Measurements from ENCODE around the gene GNB1.
A peak's percentile ranks its signal among the peaks of the same experiment; 100 is the strongest.
"Not testable (repeated sequence)": the region's sequence is repeated elsewhere in the genome, so short reads cannot be mapped to it uniquely, and the experiment has no call there.

The GNB1 gene

DNA sequence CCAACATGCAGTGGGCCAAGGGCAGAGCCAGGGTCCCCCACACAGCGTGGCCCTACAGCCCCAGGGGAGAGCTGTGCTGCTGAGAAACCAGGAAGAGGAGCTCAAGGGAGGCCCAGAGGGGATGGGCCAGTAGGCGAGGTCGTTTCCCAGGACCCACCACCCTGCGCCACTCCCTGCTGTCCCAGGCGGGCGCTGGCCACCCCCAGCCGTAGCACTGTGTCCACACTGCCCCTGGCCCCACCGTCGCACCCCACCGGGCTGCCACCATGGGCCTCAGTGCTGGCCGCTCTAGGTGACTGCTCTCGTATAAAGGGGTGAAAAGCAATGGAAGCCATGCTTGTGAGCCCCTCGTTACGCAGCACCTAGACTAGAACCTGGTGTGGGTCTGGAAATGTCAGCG, 135.0 kb downstream of the GNB1 start:
- Histone ChIP-seq H3K4me1 (peaks cover 31% of the 10 kb centered on the region), H3K9me3 (no peaks in the 10 kb centered on the region), H3K27me3 (no peaks in the 10 kb centered on the region), H3K4me2 (no peak overlapping the region), H3K36me3 (peaks cover 89% of the 10 kb centered on the region), H3K27ac (no peak overlapping the region), H3K9ac (no peak overlapping the region), H4K20me1 (peaks cover 64% of the 10 kb centered on the region), H3K4me3 (no peak overlapping the region)
- TF ChIP-seq Cebpa-rat (IDR thresholded peaks at IDR 0.05), result no peak

- no peaks in the 10 kb centered on the region for H3K9me3 ChIP-seq
- H4K20me1 ChIP-seq, result peaks cover 59% of the 10 kb centered on the region
- H3K27me3 ChIP-seq, result no peaks in the 10 kb centered on the region
- no peak overlapping the region for H3K4me3 ChIP-seq
- peaks cover 85% of the 10 kb centered on the region for H3K36me3 ChIP-seq
- H3K9ac ChIP-seq, result no peak overlapping the region
- H3K4me2 ChIP-seq, result no peak overlapping the region
- peaks cover 26% of the 10 kb centered on the region for H3K4me1 ChIP-seq
- no peak for TF ChIP-seq Cebpa-rat (IDR thresholded peaks at IDR 0.05)
- H3K27ac ChIP-seq, result no peak overlapping the region
Measured at GRCh38 chr1:1755426-1755825, 135.5 kb downstream of the GNB1 start.

DNA sequence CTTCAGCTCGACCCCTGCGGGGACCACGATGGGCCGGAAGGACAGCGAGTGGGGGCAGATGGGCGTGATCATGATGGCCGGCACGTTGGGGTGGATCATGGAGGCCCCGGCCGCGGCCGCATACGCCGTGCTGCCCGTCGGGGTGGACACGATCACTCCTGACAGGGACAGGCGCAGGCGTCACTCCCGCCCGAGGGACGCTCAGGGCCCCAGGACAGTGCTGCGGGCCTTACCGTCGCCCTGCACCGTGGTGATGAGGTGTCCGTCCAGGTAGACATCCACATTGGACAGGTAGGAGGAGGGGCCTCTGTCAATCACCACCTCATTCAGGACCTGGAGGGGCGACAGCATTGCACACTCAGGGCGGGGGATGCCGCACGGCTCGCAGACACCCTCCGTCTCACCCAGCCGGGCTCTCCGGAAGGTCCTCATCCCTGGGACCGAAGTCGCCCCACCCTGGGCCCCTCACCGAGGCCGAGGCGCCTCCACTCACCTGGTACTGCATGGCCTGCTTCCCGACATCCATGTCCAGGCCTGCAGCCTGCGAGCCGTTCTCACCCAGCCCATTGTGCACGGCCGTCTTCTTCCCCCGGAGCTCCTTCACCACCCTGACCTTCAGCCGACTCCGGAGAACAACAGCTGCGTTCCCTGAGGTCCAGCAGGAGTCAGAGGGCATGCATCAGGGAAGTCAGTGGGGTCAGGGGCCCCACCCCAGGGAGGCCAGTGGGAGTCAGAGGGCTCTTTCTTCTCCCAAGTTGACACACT, 136.7 kb downstream of the GNB1 start:
- Histone ChIP-seq H3K4me3 (no peak overlapping the region), H3K9ac (no peak overlapping the region), H4K20me1 (peaks cover 47% of the 10 kb centered on the region), H3K4me2 (no peak overlapping the region), H3K27me3 (no peaks in the 10 kb centered on the region), H3K4me1 (peaks cover 15% of the 10 kb centered on the region), H3K27ac (no peak overlapping the region), H3K36me3 (peaks cover 73% of the 10 kb centered on the region), H3K9me3 (no peaks in the 10 kb centered on the region)
- TF ChIP-seq Cebpa-rat (IDR thresholded peaks at IDR 0.05), result no peak

- H3K27ac ChIP-seq, result no peak overlapping the region
- no peaks in the 10 kb centered on the region for H3K9me3 ChIP-seq
- peaks cover 15% of the 10 kb centered on the region for H3K4me1 ChIP-seq
- no peak overlapping the region for H3K4me2 ChIP-seq
- H3K36me3 ChIP-seq, result peaks cover 66% of the 10 kb centered on the region
- no peak for TF ChIP-seq Cebpa-rat (IDR thresholded peaks at IDR 0.05)
- H3K27me3 ChIP-seq, result no peaks in the 10 kb centered on the region
- H4K20me1 ChIP-seq, result peaks cover 41% of the 10 kb centered on the region
- no peak overlapping the region for H3K9ac ChIP-seq
- no peak overlapping the region for H3K4me3 ChIP-seq
Measured at GRCh38 chr1:1753607-1754005, 137.3 kb downstream of the GNB1 start.

DNA sequence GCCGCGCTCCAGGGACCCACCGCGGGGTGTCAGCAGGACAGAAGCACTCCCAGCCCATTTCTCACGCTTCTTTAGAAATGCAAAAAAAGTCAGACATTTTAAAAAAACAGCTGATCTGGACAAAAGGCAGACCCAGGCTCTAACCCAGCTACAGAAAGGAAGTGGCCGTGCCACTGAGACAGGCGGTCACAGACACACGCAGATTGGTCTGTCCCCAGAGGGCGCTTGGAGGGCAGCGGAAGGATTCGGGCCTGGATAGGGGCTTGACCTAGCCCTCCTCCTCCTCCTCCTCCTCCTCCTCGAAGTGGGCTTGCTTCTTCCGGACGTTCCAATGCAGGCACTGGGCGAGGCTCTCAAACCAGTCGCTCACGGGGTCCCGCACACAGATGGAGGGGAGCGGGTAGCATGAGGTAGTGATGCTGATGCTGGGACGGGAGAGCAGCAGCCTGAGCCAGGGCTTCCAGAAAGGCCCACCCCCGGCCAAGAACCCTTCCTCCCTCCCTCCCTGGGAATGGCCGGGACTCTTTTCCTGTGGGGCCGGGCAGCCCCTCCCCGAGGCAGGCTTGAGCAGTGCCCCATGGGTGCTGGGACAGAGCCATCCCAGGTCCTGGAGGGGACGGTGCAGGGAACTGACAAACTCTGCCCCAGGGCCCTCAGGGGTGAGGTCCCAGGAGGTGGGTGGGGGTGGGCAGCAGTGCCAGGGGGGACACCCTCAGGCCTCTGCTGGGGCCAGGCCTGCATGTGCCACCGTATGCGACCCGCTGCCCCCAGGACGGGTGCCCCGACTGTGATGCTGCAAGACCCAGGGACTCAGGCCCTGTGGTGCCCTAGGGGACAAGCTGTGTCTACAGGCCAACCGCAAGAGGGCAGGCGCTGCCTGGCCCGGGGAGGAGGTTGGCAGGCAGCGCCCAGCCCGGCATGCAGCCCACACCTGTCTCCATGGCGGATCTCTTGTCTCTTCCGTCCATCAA, 138.0 kb downstream of the GNB1 start:
- Histone ChIP-seq H3K27me3 (no peaks in the 10 kb centered on the region), H3K9me3 (no peaks in the 10 kb centered on the region), H3K4me1 (peaks cover 10% of the 10 kb centered on the region), H4K20me1 (peaks cover 34% of the 10 kb centered on the region), H3K27ac (no peak overlapping the region), H3K36me3 (peaks cover 59% of the 10 kb centered on the region), H3K4me2 (no peak overlapping the region), H3K4me3 (no peak overlapping the region), H3K9ac (no peak overlapping the region)
- TF ChIP-seq Cebpa-rat (IDR thresholded peaks at IDR 0.05), result no peak

DNA sequence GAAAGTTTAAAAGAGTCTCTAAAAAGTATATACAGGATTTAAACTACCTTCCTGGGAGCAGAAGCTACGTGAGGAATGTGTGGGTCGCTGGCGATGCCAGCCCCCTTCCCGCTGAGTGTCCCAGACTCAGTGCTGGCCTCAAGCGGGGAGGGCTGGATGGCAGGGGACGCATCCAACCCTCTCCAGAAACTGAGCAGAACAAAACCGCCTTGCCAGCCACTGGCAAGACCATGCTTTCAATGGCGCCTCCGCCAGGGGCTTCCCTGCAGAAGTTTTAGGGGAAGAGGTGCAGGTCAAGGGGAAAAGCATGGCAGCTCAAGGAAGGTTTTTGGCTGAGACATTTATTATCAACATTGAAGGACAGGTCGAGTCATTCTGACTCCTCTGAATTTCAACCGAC, 138.7 kb downstream of the GNB1 start:
- Histone ChIP-seq H3K4me2 (no peak overlapping the region), H3K9me3 (no peaks in the 10 kb centered on the region), H3K36me3 (peaks cover 52% of the 10 kb centered on the region), H3K9ac (no peak overlapping the region), H4K20me1 (peaks cover 27% of the 10 kb centered on the region), H3K27ac (no peak overlapping the region), H3K27me3 (no peaks in the 10 kb centered on the region), H3K4me1 (peaks cover 8% of the 10 kb centered on the region), H3K4me3 (no peak overlapping the region)
- no peak for TF ChIP-seq Cebpa-rat (IDR thresholded peaks at IDR 0.05)

DNA sequence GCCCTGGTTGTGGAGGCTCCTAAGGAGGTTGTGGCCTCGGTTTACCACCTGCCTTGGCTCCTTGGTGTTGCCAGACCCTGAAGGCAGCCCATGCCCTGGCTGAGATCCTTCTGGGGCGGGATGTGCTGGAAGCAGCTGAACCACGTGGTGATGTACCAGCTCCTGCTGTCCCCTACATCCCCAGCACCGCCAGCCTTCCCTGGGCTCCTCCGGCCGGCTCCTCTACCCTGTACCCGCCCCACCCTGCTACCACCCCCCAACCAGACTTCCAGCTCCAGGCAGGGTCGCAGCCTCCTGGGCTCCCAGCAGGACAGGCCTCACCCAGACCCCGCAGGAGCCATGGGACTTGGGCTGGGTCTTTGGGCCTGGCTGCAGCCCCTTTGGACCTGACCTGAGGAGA, 140.9 kb downstream of the GNB1 start:
- H3K4me1 ChIP-seq, H3K9me3 ChIP-seq, H3K27me3 ChIP-seq, H3K4me3 ChIP-seq, H3K27ac ChIP-seq, H3K9ac ChIP-seq, H3K4me2 ChIP-seq: not testable (repeated sequence)
- Histone ChIP-seq H3K36me3 (peaks cover 30% of the 10 kb centered on the region), H4K20me1 (peaks cover 14% of the 10 kb centered on the region)

DNA sequence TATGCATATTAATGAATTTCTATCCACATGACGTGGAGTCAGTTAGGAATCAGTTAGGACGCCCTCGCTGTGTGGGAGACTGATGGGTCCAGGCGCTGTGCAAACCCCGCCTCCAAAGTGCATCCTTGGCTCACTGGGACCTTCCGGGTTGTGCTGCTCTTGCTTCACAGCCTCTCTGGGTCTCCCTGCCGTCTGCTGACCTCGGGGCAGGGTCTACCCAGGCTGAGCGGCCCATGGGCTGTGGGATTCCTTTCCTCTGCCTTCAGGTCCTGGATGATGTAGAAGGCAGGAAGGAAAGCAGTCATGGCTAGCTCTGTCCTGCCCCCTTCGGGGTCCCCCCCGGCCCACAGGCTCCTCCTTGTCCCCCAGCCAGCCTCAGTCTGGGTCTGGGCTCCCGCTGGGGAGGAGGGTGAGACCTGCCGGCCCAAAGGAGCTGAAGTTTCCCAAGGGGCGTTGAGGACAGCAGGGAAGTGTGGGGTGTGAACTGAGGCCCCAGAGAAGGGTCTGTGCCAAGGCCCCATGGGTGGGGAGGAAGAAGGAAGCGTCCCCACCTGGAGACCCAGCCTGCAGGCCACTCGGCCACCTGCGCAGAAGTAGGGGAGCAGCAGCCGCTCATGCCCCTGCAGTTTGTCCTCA, 142.1 kb downstream of the GNB1 start:
- peak overlapping the region; percentile 41; the same call in 1 of the 2 replicates for H3K27ac ChIP-seq
- H3K27me3 ChIP-seq, result no peaks in the 10 kb centered on the region
- no peaks in the 10 kb centered on the region for H3K9me3 ChIP-seq
- H4K20me1 ChIP-seq, result peaks cover 7% of the 10 kb centered on the region
- no peak overlapping the region for H3K4me3 ChIP-seq
- H3K36me3 ChIP-seq, result peaks cover 18% of the 10 kb centered on the region
- H3K9ac ChIP-seq, result no peak overlapping the region
- H3K4me2 ChIP-seq, result peak overlapping the region; percentile 32; the same call in 1 of the 2 replicates
- H3K4me1 ChIP-seq, result peaks cover 8% of the 10 kb centered on the region
- no peak for TF ChIP-seq Cebpa-rat (IDR thresholded peaks at IDR 0.05)

DNA sequence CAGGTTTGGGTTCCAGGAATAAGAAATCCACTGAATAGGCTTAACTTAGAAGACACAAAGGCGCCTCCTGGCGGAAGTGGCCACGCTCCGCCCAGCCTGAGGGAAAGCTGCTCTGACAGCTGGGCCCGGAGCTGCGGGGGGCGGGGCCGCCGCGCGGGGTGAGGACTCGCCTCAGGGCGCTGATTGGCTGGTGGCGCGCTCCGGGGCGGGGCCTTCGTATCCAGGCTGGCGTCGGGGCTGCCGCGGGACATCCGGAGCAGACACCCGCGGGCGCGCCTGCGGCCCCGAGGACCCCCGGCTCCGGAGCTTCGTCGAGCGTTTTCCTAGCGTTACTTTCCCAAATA, 144.3 kb downstream of the GNB1 start:
- H3K4me1 ChIP-seq, result peaks cover 13% of the 10 kb centered on the region
- not testable (repeated sequence) for H3K9ac ChIP-seq, H3K4me3 ChIP-seq, H4K20me1 ChIP-seq, H3K4me2 ChIP-seq, H3K27me3 ChIP-seq, H3K9me3 ChIP-seq, H3K36me3 ChIP-seq
- peak overlapping the region; percentile 95; the same call in 1 of the 2 replicates for H3K27ac ChIP-seq

DNA sequence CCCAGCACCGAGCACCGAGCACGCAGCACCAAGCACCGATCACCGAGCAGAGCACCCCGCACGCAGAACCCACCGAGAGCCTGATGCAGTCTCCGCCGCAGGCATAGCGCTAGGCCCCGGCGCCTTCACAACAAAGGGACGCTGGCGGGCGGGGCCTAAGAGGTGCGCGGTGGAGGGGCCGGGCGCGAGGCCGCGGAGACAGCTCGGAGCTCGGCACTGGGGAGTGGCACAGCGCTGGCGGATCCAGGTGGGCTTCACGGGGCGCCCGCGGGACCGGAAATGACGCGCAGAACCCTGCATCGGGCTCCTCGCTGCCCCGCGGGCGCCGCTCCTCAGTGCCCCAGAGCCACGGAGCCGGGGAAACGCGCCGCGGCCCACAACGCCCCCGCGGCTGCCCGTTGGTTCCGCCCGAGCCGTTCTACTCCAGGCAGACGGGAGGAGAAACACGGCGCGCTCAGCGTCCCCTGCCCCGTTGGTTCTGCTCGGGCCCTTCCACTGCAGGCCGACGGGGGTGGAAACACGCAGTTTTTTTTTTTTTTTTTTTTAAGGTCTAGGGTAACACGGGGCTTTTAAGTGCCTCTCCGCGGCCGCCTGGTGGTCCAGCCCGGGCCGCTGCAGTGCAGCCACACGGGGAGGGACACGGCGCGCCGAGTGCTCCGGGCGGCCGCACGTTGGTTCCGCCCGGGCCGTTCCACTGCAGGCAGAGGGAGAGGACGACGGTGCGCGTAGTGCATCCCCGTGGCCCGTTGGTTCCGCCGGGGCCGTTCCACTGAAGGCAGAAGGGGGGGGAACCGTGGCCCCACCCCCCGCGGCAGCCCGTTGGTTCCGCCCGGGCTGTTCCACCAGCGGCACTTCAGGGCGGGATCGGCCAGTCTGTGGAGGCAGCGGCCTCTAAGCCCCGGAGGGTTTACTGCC, 145.0 kb downstream of the GNB1 start:
- H3K4me1 ChIP-seq, result peaks cover 13% of the 10 kb centered on the region
- peak overlapping the region; percentile 22; the same call in 1 of the 2 replicates for H3K4me2 ChIP-seq
- H4K20me1 ChIP-seq, H3K27me3 ChIP-seq, H3K9me3 ChIP-seq: not testable (repeated sequence)
- H3K27ac ChIP-seq, result peak overlapping the region; percentile 95
- H3K4me3 ChIP-seq, result peak overlapping the region; percentile 62
- peaks cover 11% of the 10 kb centered on the region for H3K36me3 ChIP-seq
- H3K9ac ChIP-seq, result peak overlapping the region; percentile 88

DNA sequence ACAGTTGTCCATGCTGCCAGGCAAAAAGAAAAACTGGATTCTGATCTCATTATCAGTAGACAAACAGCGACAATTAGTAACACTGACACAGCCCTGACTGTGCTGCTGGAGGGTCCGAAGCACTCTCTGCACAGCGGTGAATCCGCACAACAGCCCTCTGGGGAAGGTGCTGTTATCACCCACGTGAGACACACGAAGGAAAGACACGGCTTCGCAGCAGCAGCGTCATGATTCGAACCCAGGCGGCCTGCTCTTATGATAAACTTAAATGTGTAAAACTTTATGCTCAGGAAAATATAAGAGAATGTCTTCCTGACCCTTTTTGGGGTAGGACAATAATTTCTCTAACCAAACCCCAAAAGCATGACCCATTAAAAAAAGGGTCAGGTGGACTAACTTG, 148.4 kb downstream of the GNB1 start:
- H3K27ac ChIP-seq, H3K4me1 ChIP-seq, H3K9me3 ChIP-seq, H3K9ac ChIP-seq, H3K4me3 ChIP-seq, H3K27me3 ChIP-seq, H3K4me2 ChIP-seq: not testable (repeated sequence)
- Histone ChIP-seq H3K36me3 (peaks cover 27% of the 10 kb centered on the region), H4K20me1 (peaks cover 17% of the 10 kb centered on the region; the same call in 1 of the 2 replicates)

GRCh38 chr1:1741013-1741412, 149.9 kb downstream of the GNB1 start:
- not testable (repeated sequence) for H3K27ac ChIP-seq, H3K4me3 ChIP-seq, H3K27me3 ChIP-seq, H3K9me3 ChIP-seq, H3K4me1 ChIP-seq, H3K4me2 ChIP-seq, H3K9ac ChIP-seq
- H3K36me3 ChIP-seq, result peaks cover 33% of the 10 kb centered on the region
- H4K20me1 ChIP-seq, result peaks cover 17% of the 10 kb centered on the region; the same call in 1 of the 2 replicates
